ENCODE measurements around the gene EDC3.
"Not testable (repeated sequence)": the region's sequence is repeated elsewhere in the genome, so short reads cannot be mapped to it uniquely, and the experiment has no call there.

The EDC3 gene

GRCh38 chr15:74695597-74696397 lies at the start of gene EDC3:
Gene EDC3, minus strand, starts transcription at chr15:74696024. Its CDS starts 20,900 bp downstream, at chr15:74675124.
- peak; percentile 52 for DNase-seq

- no peak for DNase-seq
Observed at GRCh38 chr15:74742422-74742821, 46.6 kb upstream of the EDC3 start.

DNA sequence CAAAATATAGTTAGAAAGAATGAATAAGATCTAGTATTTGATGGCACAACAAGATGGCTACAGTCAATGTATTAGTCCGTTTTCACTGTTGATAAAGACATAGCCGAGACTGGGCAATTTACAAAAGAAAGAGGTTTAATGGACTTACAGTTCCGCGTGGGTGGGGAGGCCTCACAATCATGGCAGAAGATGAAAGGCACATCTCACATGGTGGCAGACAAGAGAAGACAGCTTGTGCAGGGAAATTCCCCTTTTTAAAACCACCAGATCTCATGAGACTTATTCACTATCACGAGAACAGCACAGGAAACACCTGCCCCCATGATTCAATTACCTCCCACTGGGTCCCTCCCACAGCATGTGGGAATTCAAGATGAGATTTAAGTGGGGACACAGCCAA lies 42.4 kb upstream of the EDC3 start:
- DNase-seq, result not testable (repeated sequence)

DNA sequence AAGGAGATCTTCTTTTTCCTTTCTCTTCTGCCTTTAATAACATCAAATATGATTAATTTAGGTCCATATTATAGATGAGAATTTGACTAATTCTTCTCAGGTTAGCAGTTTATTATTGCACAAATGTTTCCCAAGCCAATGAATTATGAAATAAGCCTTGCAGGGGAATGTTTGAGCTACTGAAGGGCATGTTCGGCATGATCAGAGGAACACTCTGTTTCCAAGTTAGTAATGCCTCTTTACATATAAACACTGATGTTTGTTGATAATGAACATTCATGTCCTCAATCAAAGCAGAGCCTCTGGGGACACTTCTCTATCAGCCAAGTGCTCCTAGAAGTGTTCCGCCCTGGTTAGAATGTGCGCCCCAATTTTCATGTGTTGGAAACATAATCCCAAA lies 39.5 kb upstream of the EDC3 start:
- DNase-seq, result no peak

GRCh38 chr15:74733269-74733668 lies 37.4 kb upstream of the EDC3 start:
- DNase-seq, result no peak

DNA sequence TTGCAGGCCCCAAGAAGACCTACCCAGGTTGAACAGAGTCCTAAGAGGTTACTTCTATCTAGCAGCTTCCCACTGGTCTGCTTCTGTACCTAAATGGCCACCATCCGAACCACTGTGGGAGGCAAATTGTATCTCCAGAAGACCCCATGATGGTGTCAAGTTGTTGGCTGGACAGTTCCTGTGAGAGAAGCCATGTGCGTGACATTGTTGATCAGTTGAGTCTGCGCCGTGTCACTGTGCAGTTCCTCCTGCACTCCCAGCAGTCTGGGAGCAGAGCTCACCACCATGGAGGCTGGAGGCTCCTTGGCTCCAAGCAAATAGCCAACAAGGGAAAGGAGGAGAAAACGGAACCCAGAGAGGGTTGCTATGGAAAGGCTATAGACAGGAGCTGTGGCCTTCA lies 37.0 kb upstream of the EDC3 start:
- DNase-seq, result no peak

DNA sequence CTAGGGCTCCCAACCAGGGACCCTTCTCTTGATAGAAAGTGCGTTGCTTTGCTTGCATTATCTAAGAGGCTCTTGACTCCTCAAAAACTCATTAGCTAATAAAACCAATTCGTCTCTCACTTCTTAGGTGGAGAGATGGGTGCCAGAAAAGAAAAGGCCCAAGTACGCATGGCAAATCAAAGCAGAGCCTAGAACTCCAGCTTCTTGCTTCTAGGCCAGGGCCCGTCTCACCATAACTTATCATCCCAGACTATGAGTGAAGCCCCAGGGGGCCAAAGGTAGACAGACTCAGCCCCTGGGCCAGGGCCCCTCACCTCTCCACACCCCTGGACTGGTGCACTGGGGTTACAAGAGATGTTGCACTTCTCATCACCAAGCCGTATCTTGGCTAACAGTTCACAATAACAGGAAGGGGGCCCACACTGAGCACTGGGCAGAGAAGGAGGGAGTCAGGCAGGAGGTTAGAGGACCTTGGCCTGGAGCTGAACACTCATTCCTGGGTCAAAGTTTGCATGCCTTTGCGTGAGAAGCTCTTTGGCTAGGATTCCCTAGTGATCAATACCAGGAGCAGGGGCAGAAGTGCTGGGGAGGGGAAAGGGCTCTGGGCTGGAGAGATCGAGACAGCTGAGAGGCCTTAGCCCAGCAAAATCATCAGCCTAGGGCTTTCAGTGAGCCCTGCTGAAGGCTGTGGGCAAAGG lies 34.9 kb upstream of the EDC3 start:
- DNase-seq, result no peak

DNA sequence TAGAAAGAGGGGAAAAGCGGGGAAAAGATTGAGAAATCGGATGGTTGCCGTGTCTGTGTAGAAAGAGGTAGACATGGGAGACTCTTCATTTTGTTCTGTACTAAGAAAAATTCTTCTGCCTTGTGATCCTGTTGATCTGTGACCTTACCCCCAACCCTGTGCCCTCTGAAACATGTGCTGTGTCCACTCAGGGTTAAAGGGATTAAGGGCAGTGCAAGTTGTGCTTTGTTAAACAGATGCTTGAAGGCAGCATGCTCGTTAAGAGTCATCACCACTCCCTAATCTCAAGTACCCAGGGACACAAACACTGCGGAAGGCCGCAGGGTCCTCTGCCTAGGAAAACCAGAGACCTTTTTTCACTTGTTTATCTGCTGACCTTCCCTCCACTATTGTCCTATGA lies 33.5 kb upstream of the EDC3 start:
- not testable (repeated sequence) for DNase-seq

DNA sequence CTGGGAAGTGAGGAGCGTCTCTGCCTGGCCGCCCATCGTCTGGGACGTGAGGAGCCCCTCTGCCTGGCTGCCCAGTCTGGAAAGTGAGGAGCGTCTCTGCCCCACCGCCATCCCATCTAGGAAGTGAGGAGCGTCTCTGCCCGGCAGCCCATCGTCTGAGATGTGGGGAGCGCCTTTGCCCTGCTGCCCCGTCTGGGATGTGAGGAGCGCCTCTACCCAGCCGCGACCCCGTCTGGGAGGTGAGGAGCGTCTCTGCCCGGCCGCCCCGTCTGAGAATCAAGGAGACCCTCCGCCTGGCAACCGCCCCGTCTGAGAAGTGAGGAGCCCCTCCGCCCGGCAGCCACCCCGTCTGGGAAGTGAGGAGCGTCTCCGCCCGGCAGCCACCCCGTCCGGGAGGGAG lies 32.9 kb upstream of the EDC3 start:
- DNase-seq, result not testable (repeated sequence)

- no peak for DNase-seq
Observed at GRCh38 chr15:74727727-74728126, 31.9 kb upstream of the EDC3 start.

GRCh38 chr15:74726774-74727164 lies 30.9 kb upstream of the EDC3 start:
- DNase-seq, result no peak

- no peak for DNase-seq
Observed at GRCh38 chr15:74725845-74726773, 30.3 kb upstream of the EDC3 start.

DNA sequence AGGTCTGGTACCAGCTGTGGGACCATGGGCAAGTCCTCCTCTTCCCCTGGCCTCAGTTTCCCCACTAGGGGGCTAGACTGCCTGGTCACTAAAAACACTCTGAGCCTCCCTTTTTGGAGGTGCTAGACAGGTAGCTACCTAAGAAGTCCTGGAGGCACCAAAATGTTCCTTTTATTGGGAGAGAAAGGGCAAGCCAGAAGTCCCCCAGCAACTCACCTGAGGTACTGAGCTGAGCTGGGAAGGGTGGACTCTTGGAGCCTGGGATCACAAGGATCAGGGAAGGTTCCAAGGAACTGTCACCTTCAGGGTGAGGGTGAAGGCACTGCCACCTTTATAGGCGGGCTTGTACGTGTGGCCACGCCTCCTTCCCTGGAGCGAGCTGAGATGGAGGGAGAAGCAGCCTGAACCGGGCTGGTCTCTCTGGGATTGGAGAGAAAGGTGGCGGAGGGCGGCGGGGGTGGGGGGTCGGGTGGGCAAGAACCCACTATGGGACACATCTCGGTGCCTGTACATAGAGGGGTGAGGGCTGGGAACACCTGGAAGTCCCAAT lies 29.5 kb upstream of the EDC3 start, which contains the start of gene CYP1A1:
Gene CYP1A1 (minus strand): TSS at position 304 of the 550 bp plus-strand sequence. CDS start 2,431 bp downstream, outside the sequence.
- DNase-seq, result no peak

- DNase-seq, result no peak
Observed at GRCh38 chr15:74724570-74725224, 28.9 kb upstream of the EDC3 start.

- peak; percentile 57 for DNase-seq
Observed at GRCh38 chr15:74723754-74724334, 28.0 kb upstream of the EDC3 start.

GRCh38 chr15:74723187-74723586 lies 27.4 kb upstream of the EDC3 start:
- DNase-seq, result no peak

DNA sequence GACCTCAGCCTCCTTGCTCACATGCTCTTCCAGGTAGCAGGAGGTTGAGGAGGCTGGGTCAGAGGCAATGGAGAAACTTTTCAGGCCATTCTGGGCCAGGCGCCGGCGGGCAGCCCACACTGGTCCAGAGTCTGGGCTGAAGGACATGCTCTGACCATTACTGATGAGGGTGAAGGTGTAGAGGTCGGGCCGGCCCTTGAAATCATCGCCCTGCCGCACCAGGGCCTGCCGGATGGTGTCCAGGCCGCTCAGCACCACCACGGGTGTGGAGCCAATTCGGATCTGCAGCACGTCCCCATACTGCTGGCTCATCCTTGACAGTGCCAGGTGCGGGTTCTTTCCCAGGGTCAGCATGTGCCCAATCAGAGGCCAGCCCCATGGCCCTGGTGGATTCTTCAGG lies 26.8 kb upstream of the EDC3 start:
- no peak for DNase-seq

- DNase-seq, result no peak
Observed at GRCh38 chr15:74716651-74717050, 20.8 kb upstream of the EDC3 start.

GRCh38 chr15:74712311-74712710 lies 16.5 kb upstream of the EDC3 start:
- DNase-seq, result no peak

DNA sequence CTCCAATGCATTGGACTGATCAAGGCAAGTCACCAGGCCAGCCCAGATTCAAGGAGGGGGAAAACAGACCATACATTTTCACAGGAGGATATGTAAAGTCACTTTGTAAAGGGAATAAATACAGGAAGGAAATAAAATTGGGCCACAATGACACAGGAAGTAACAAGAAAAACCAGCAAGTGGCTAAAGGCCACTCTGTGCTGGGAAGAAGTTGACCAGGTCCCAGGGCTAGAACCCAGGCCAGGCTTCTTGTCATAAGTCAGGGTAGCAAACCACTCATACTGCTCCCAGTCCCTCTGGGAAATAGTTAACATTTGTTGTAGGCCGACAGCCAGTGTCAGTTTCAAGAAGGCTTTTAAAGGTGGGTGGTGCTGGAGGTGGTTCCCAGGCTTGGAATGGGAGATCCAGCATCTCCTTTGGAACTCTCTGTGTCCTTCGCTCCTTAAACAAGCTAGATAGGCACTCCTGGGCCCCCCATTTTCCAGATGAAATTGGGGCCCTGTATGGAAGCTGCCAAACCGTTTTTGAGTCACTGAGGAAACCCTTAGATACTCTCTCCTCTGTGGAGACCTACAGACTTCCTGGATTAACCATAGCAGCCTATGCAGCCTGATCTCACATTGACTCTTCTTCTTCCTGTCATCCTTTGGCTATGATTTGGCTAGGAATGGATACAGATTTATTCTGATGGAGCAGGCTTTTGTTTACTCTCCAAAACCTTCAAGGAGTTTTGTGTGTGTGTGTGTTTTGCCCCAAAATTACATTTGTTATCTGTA lies 14.7 kb upstream of the EDC3 start:
- no peak for DNase-seq

DNA sequence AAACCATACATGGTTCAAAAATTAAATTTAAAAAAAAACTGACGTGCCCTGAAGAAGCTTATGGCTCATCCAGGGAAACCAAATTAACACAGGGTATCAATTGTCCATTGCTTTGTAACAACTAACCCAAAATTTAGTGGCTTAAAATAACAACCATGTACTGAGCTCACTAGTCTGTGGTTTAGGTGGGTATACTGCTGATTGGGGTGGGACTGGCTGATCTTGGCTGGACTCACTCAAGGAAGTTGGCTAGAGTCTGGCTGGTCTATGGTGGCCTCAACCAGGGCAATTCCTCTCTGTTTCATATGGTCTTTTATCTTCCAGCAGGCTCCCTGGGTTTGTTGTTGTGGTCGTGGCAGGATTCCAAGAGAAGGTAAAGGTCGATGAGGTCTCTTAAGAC lies 14.1 kb upstream of the EDC3 start:
- DNase-seq, result no peak
